ENCODE measurements around the gene SMARCB1.

SMARCB1 gene

GRCh38 chr22:23762842-23763578 lies 23.8 kb upstream of the SMARCB1 start, which contains the start of gene C22orf15:
C22orf15 (plus strand) TSS chr22:23762990; CDS start chr22:23763307, 317 bp downstream.
- no peak for DNase-seq

- no peak for DNase-seq
Observed at GRCh38 chr22:23763579-23763945, 23.2 kb upstream of the SMARCB1 start.

GRCh38 chr22:23763954-23764353 lies 22.8 kb upstream of the SMARCB1 start:
- DNase-seq: no peak

GRCh38 chr22:23764899-23765881 lies 21.6 kb upstream of the SMARCB1 start:
- no peak for DNase-seq

- DNase-seq: no peak
Observed at GRCh38 chr22:23767303-23767672, 19.5 kb upstream of the SMARCB1 start.

- no peak for DNase-seq
Observed at GRCh38 chr22:23767673-23768548, 18.9 kb upstream of the SMARCB1 start, which contains the start of gene CHCHD10. CHCHD10 (minus strand) TSS chr22:23767972; CDS start chr22:23767874, 98 bp downstream.

GRCh38 chr22:23769321-23769965 lies 17.3 kb upstream of the SMARCB1 start:
- DNase-seq: no peak

GRCh38 chr22:23772315-23772648 lies 14.5 kb upstream of the SMARCB1 start:
- DNase-seq: no peak

- no peak for DNase-seq
Observed at GRCh38 chr22:23772649-23773473, 13.9 kb upstream of the SMARCB1 start, which contains the start of gene MMP11. MMP11 (plus strand) TSS chr22:23772849; CDS start chr22:23772871, 22 bp downstream.

- DNase-seq: no peak
Observed at GRCh38 chr22:23773483-23774113, 13.2 kb upstream of the SMARCB1 start.

- no peak for DNase-seq
Observed at GRCh38 chr22:23774114-23774921, 12.4 kb upstream of the SMARCB1 start.

- DNase-seq: no peak
Observed at GRCh38 chr22:23774922-23775436, 11.8 kb upstream of the SMARCB1 start.

- no peak for DNase-seq
Observed at GRCh38 chr22:23775779-23776375, 10.9 kb upstream of the SMARCB1 start.

- no peak for DNase-seq
Observed at GRCh38 chr22:23777776-23778576, 8.8 kb upstream of the SMARCB1 start.

- no peak for DNase-seq
Observed at GRCh38 chr22:23778577-23778900, 8.2 kb upstream of the SMARCB1 start.

- DNase-seq: no peak
Observed at GRCh38 chr22:23779083-23779482, 7.7 kb upstream of the SMARCB1 start.

- no peak for DNase-seq
Observed at GRCh38 chr22:23779731-23780130, 7.0 kb upstream of the SMARCB1 start.

GRCh38 chr22:23780146-23780748 lies 6.5 kb upstream of the SMARCB1 start:
- DNase-seq: no peak
